MM.1S (cell line): Measurements from ENCODE around the gene CX3CL1.
"Not testable (repeated sequence)": the region's sequence is repeated elsewhere in the genome, so short reads cannot be mapped to it uniquely, and the experiment has no call there.

Experiments
- DNase-seq: peaks from one replicate; pipeline ENCODE4 v3.0.0-alpha.2; 2015
- H2AFZ ChIP-seq: fragments of 300-600 bp; sonication (generic); 2 replicates; pipeline ENCODE4 v1.6.0; 2016; ENCODE audit warnings: antibody characterized with exemption, low read length
- H3F3A ChIP-seq: fragments of 300-600 bp; sonication (generic); 2 replicates; pipeline ENCODE4 v1.6.1; 2016; ENCODE audit warnings: mild to moderate bottlenecking, antibody characterized with exemption, low read length, moderate library complexity, mixed read lengths; ENCODE audit not compliant: insufficient read depth
- H3K27ac ChIP-seq: fragments of 300-600 bp; sonication (generic); 2 replicates; pipeline ENCODE4 v1.5.1; 2016; ENCODE audit warnings: mild to moderate bottlenecking, low read length
- H3K27me3 ChIP-seq: fragments of 300-600 bp; sonication (generic); replicated peaks from 2 replicates; pipeline ENCODE4 v1.6.0; 2016; ENCODE audit warnings: low read length; ENCODE audit not compliant: insufficient read depth
- H3K36me3 ChIP-seq: fragments of 300-600 bp; sonication (generic); replicated peaks from 2 replicates; pipeline ENCODE4 v1.6.1; 2016; ENCODE audit warnings: mild to moderate bottlenecking, low read length, mixed read lengths; ENCODE audit not compliant: insufficient read depth
- H3K4me1 ChIP-seq: fragments of 300-600 bp; sonication (generic); 2 replicates; pipeline ENCODE4 v1.6.1; 2016; ENCODE audit warnings: low read length, mixed read lengths
- H3K4me2 ChIP-seq: fragments of 300-600 bp; sonication (generic); 2 replicates; pipeline ENCODE4 v1.6.0; 2016; ENCODE audit warnings: low read depth, low read length
- H3K4me3 ChIP-seq: fragments of 300-600 bp; sonication (generic); 2 replicates; pipeline ENCODE4 v1.5.1; 2016; ENCODE audit warnings: low read length, mixed read lengths
- H3K79me2 ChIP-seq: fragments of 300-600 bp; sonication (generic); 2 replicates; pipeline ENCODE4 v1.6.1; 2016; ENCODE audit warnings: mixed run types, low read length, mixed read lengths
- H3K9ac ChIP-seq: fragments of 300-600 bp; sonication (generic); 2 replicates; pipeline ENCODE4 v1.6.1; 2016; ENCODE audit warnings: low read length, mixed read lengths
- H3K9me2 ChIP-seq: fragments of 300-600 bp; sonication (generic); replicated peaks from 2 replicates; pipeline ENCODE4 v1.6.1; 2016; ENCODE audit warnings: mild to moderate bottlenecking, low read length, mixed read lengths; ENCODE audit not compliant: insufficient read depth
- H3K9me3 ChIP-seq: fragments of 300-600 bp; sonication (generic); replicated peaks from 2 replicates; pipeline ENCODE4 v1.6.1; 2016; ENCODE audit warnings: mild to moderate bottlenecking, low read length, mixed read lengths; ENCODE audit not compliant: insufficient read depth
- H4K20me1 ChIP-seq: fragments of 300-600 bp; sonication (generic); 2 replicates; pipeline ENCODE4 v1.6.1; 2016; ENCODE audit warnings: mild to moderate bottlenecking, low read length, moderate library complexity, mixed read lengths; ENCODE audit not compliant: insufficient read depth
- EZH2 ChIP-seq: fragments of 300-600 bp; sonication (generic); optimal IDR thresholded peaks from 2 replicates; pipeline ENCODE3; 2017; ENCODE audit warnings: low read depth, mild to moderate bottlenecking, antibody characterized with exemption, low read length, mixed read lengths
- EZH2phosphoT487 ChIP-seq: fragments of 300-600 bp; sonication (generic); IDR thresholded peaks from 2 replicates; pipeline ENCODE4 v1.6.1; 2018; ENCODE audit warnings: antibody characterized with exemption, low read length
- TF ChIP-seq, protein P1 (sequence below): fragments of 300-600 bp; sonication (generic); IDR thresholded peaks from 2 replicates; pipeline ENCODE4 v1.5.1; 2016; ENCODE audit warnings: antibody characterized with exemption, low read length, mixed read lengths

CX3CL1 gene

DNA sequence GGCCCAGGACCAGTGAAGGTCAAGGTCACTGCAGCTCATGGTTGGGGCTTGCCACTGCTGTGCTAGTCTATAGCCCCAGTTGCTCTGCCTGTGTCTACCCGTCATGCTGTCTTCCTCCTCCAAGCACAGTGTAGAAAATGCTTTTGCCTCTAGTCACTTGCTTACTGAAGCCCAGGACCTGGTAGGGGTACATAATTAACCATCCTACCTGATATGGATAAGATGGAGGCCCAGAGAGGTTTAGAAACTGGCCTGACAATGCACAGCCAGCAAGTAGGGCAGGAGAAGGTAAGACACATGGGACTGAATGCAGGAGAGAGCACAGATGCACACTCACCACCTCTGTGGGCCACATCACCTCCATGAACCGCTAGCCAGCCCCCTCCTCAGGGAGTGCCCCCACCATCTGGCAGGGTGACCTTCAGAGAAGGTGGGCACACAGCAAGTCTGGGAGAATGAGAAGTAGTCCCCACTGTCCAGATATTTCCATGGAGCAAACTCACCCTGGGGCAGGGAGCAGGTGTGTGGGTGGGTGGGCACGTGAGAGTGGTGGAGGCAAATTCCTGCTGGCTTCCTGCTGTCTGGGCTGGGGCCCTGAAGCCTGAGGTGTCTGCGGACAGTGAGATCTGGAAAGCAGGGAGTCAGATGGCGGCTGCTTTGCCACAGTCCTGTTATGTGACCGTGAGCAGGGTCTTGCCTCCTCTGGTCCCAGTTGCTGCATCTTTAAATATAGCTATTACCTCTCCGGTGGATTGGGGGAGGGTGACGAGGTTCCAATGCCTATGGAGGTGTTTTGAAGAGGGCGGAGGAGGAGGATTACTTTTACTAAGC is 1.0 kb downstream of the CX3CL1 start:
- Histone ChIP-seq H2AFZ (no peak overlapping the region), H3K27me3 (peaks cover 14% of the 10 kb centered on the region), H3F3A (no peaks in the 10 kb centered on the region), H3K9me2 (no peaks in the 10 kb centered on the region), H3K9me3 (no peaks in the 10 kb centered on the region), H3K4me3 (no peak overlapping the region), H3K4me1 (no peaks in the 10 kb centered on the region), H3K36me3 (no peaks in the 10 kb centered on the region), H3K4me2 (no peak overlapping the region), H3K9ac (no peak overlapping the region), H4K20me1 (no peaks in the 10 kb centered on the region), H3K79me2 (no peaks in the 10 kb centered on the region), H3K27ac (no peak overlapping the region)
- no peak for DNase-seq
- TF ChIP-seq, protein P1, sequence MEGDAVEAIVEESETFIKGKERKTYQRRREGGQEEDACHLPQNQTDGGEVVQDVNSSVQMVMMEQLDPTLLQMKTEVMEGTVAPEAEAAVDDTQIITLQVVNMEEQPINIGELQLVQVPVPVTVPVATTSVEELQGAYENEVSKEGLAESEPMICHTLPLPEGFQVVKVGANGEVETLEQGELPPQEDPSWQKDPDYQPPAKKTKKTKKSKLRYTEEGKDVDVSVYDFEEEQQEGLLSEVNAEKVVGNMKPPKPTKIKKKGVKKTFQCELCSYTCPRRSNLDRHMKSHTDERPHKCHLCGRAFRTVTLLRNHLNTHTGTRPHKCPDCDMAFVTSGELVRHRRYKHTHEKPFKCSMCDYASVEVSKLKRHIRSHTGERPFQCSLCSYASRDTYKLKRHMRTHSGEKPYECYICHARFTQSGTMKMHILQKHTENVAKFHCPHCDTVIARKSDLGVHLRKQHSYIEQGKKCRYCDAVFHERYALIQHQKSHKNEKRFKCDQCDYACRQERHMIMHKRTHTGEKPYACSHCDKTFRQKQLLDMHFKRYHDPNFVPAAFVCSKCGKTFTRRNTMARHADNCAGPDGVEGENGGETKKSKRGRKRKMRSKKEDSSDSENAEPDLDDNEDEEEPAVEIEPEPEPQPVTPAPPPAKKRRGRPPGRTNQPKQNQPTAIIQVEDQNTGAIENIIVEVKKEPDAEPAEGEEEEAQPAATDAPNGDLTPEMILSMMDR, result no peak
- TF ChIP-seq EZH2phosphoT487, result no peak
- TF ChIP-seq EZH2, result no peak

DNA sequence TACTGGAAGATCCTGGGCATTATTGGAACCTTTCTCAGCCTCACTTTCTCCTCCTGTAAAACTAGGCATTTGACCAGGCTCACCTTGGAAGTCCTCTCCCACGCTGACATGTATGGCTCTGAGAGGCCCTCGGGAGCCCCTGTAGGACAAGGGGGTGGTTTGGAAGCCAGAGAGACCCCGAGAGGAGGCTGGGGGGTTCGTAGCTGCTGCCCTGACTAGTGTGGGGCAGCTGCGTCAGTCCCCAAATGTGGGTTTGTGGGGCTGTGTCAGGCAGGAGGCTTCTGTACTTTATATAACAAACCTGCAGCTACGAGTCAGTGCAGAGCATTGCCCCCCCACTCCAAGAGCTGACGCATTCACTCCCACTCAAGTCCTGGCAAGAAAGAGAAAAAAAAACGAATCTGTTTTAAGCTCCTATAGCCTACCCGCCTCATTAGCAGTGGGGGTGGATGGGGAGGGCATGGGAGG is 1.8 kb downstream of the CX3CL1 start:
- no peaks in the 10 kb centered on the region for H3K4me1 ChIP-seq
- no peaks in the 10 kb centered on the region for H3K79me2 ChIP-seq
- H3K27me3 ChIP-seq, result peaks cover 14% of the 10 kb centered on the region
- H3K4me2 ChIP-seq, result no peak overlapping the region
- no peak overlapping the region for H3K4me3 ChIP-seq
- H3K9me3 ChIP-seq, result no peaks in the 10 kb centered on the region
- DNase-seq, result no peak
- H2AFZ ChIP-seq, result no peak overlapping the region
- H3F3A ChIP-seq, result no peaks in the 10 kb centered on the region
- no peaks in the 10 kb centered on the region for H3K9me2 ChIP-seq
- H3K36me3 ChIP-seq, result no peaks in the 10 kb centered on the region
- no peaks in the 10 kb centered on the region for H4K20me1 ChIP-seq
- TF ChIP-seq EZH2 (no peak), EZH2phosphoT487 (no peak)
- TF ChIP-seq, protein P1, result no peak
- no peak overlapping the region for H3K27ac ChIP-seq
- H3K9ac ChIP-seq, result no peak overlapping the region

GRCh38 chr16:57374925-57375465 is 2.7 kb downstream of the CX3CL1 start:
- H3K9ac ChIP-seq, H3K27ac ChIP-seq, H3K27me3 ChIP-seq, H3K4me3 ChIP-seq, H3K4me1 ChIP-seq, H3K9me3 ChIP-seq, DNase-seq, H3F3A ChIP-seq, H3K36me3 ChIP-seq, H2AFZ ChIP-seq, H3K9me2 ChIP-seq, H4K20me1 ChIP-seq, H3K79me2 ChIP-seq, H3K4me2 ChIP-seq: not testable (repeated sequence)

- no peaks in the 10 kb centered on the region for H4K20me1 ChIP-seq
- H3K9ac ChIP-seq, result no peak overlapping the region
- H3K9me3 ChIP-seq, result no peaks in the 10 kb centered on the region
- no peaks in the 10 kb centered on the region for H3K4me1 ChIP-seq
- no peak overlapping the region for H3K4me3 ChIP-seq
- no peaks in the 10 kb centered on the region for H3F3A ChIP-seq
- no peaks in the 10 kb centered on the region for H3K9me2 ChIP-seq
- H3K4me2 ChIP-seq, result no peak overlapping the region
- peaks cover 8% of the 10 kb centered on the region; the same call in 1 of the 2 replicates for H3K27me3 ChIP-seq
- H2AFZ ChIP-seq, result no peak overlapping the region
- no peak for DNase-seq
- H3K79me2 ChIP-seq, result no peaks in the 10 kb centered on the region
- H3K27ac ChIP-seq, result no peak overlapping the region
- TF ChIP-seq, protein P1, result no peak
- no peak for TF ChIP-seq EZH2
- TF ChIP-seq EZH2phosphoT487, result no peak
- H3K36me3 ChIP-seq, result no peaks in the 10 kb centered on the region
Measured at GRCh38 chr16:57376313-57376818, 4.1 kb downstream of the CX3CL1 start.
